DND-41 (cell line): ENCODE data around the gene TLR6.

Source experiments
- EZH2 ChIP-seq: IDR thresholded peaks from 3 replicates; pipeline ENCODE4 v1.6.1; 2012; ENCODE audit warnings: borderline replicate concordance, low read depth, mild to moderate bottlenecking, moderate library complexity, low read length, inconsistent platforms; ENCODE audit not compliant: severe bottlenecking
- TF ChIP-seq, protein P1 (sequence below): IDR thresholded peaks from 2 replicates; pipeline ENCODE4 v1.5.1; 2012; ENCODE audit warnings: borderline replicate concordance, low read length, moderate library complexity, mild to moderate bottlenecking; ENCODE audit not compliant: poor library complexity, severe bottlenecking; ENCODE audit errors: extremely low read depth

DNA sequence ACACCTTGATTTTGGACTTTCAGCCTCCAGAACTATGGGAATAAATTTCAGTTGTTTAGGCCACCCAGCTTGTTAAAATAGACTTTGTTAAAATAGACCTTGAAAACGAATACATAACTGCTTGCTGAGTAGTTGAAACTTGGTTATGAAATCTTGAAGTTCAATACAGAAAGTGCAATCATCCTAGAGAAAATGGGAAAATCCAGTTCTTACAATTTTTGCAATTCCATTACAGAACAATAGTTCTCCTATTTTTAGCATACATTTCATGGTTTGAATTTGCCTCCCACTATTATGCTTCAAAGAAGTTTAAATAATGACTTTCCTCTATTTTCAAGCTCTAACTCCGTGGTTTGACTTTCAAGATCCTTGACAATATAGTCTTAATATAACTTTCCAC, 62.6 kb downstream of the TLR6 start:
- TF ChIP-seq, protein P1, sequence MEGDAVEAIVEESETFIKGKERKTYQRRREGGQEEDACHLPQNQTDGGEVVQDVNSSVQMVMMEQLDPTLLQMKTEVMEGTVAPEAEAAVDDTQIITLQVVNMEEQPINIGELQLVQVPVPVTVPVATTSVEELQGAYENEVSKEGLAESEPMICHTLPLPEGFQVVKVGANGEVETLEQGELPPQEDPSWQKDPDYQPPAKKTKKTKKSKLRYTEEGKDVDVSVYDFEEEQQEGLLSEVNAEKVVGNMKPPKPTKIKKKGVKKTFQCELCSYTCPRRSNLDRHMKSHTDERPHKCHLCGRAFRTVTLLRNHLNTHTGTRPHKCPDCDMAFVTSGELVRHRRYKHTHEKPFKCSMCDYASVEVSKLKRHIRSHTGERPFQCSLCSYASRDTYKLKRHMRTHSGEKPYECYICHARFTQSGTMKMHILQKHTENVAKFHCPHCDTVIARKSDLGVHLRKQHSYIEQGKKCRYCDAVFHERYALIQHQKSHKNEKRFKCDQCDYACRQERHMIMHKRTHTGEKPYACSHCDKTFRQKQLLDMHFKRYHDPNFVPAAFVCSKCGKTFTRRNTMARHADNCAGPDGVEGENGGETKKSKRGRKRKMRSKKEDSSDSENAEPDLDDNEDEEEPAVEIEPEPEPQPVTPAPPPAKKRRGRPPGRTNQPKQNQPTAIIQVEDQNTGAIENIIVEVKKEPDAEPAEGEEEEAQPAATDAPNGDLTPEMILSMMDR, result no peak
- TF ChIP-seq EZH2, result no peak
